PC-9 (cell line): Measurements from ENCODE around the gene MRPS24.

Source experiments
- CTCF ChIP-seq: fragments of 200-600 bp; sonication (generic); conservative IDR thresholded peaks from 2 replicates; pipeline ENCODE4 v1.6.1; 2017; ENCODE audit warnings: mixed run types, antibody characterized with exemption, mild to moderate bottlenecking, moderate library complexity
- EZH2 ChIP-seq: fragments of 200-600 bp; sonication (generic); IDR thresholded peaks from 2 replicates; pipeline ENCODE4 v1.8.0; 2017; ENCODE audit warnings: antibody characterized with exemption, low read depth

- TF ChIP-seq CTCF (no peak), EZH2 (no peak)
Observed at GRCh38 chr7:43850348-43851116, 18.8 kb downstream of the MRPS24 start.
